ENCODE measurements around the gene CSNK2A1. TPM values are rescaled to one million over a fixed set of nuclear protein-coding genes. Genes with fewer than 3 reads are reported as not detected.

CSNK2A1 gene
- total RNA-seq, 1 donor from 2014 or later = 228 TPM

DNA sequence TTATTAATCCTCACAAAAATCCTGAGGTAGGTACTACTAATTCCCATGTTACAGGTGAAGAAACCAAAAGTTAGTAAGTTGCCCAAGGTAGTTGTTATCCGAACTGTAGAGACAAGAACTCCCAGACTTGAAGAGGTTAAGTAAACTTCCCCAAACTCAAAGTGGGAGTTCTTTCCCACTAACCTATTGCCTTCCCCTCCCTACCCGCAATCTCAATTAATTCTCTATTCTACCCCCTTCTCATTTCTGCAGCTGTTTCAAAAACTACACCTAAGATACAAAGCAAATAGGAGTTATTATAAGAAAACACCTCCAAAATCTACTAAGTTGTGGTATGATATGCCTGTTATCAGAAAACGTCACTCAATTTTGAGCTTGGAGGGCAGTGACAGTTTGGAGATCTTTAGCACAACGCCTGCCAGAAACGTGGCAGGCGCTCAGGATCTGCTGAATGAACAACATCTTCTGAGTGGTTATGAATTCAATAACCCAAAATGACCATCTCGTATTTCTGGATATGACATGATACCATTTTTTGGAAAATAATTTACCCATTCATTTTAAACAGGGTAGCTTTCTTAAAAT, 7.1 kb downstream of the CSNK2A1 start:
- H3K4me3 ChIP-seq (ENCODE audit: low read depth, low read length) = no peak overlapping the region

DNA sequence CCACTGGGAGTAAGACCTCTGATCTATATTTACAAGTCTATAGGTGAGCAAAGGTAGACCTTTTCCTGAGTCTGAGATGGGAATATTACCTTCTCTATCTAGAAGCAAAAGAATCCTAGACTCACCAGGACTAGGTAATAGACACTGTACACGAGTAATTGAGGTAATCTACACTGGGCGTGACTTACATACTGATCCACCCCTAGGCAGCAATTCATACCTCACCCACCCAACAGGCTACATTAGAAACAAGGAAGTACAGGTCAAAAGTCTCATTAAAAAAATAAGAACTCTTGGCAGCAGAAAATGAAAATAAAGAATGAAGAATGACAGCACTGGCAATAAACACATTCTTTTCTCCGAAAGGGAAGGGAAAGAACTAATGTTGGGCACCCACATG, 7.6 kb downstream of the CSNK2A1 start:
- TF ChIP-seq, protein P1, sequence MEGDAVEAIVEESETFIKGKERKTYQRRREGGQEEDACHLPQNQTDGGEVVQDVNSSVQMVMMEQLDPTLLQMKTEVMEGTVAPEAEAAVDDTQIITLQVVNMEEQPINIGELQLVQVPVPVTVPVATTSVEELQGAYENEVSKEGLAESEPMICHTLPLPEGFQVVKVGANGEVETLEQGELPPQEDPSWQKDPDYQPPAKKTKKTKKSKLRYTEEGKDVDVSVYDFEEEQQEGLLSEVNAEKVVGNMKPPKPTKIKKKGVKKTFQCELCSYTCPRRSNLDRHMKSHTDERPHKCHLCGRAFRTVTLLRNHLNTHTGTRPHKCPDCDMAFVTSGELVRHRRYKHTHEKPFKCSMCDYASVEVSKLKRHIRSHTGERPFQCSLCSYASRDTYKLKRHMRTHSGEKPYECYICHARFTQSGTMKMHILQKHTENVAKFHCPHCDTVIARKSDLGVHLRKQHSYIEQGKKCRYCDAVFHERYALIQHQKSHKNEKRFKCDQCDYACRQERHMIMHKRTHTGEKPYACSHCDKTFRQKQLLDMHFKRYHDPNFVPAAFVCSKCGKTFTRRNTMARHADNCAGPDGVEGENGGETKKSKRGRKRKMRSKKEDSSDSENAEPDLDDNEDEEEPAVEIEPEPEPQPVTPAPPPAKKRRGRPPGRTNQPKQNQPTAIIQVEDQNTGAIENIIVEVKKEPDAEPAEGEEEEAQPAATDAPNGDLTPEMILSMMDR (IDR thresholded peaks at IDR 0.05; ENCODE audit: insufficient read depth, low read length, poor library complexity, severe bottlenecking) = no peak
- no peak for DNase-seq (ENCODE audit: low read depth)
- Histone ChIP-seq H3K27me3 (ENCODE audit: control insufficient read depth, insufficient read depth, low read length) (no peaks in the 10 kb centered on the region), H3K36me3 (ENCODE audit: control insufficient read depth, insufficient read depth, low read length) (no peaks in the 10 kb centered on the region), H3K4me3 (ENCODE audit: low read depth, low read length) (no peak overlapping the region)

More for the DNA sequence above, 7.1 kb downstream of the CSNK2A1 start:
- H3K27me3 ChIP-seq (ENCODE audit: control insufficient read depth, insufficient read depth, low read length) = no peaks in the 10 kb centered on the region
- H3K36me3 ChIP-seq (ENCODE audit: control insufficient read depth, insufficient read depth, low read length) = no peaks in the 10 kb centered on the region
- DNase-seq (ENCODE audit: low read depth) = no peak
- TF ChIP-seq, protein P1 (IDR thresholded peaks at IDR 0.05; ENCODE audit: insufficient read depth, low read length, poor library complexity, severe bottlenecking) = no peak

DNA sequence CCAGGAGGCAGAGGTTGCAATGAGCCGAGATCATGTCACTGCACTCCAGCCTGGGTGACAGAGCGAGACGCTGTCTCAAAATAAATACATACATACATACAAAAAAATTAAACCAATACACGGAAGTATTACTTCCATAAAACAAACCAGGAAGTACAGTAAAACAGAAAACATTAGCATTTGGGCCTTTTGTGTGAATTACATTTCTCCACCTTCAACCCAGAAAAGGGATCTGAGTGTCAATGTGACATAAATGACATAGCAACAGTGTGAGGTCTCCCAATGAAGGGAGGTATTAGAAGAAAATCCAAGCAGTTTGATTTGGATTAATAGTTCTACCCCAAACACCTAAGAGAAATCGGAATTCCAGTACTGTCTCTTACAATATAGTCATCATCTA, 10.1 kb downstream of the CSNK2A1 start:
- H3K36me3 ChIP-seq (ENCODE audit: control insufficient read depth, insufficient read depth, low read length) = no peaks in the 10 kb centered on the region
- TF ChIP-seq, protein P1 (IDR thresholded peaks at IDR 0.05; ENCODE audit: insufficient read depth, low read length, poor library complexity, severe bottlenecking) = no peak
- no peak overlapping the region for H3K4me3 ChIP-seq (ENCODE audit: low read depth, low read length)
- no peak for DNase-seq (ENCODE audit: low read depth)
- H3K27me3 ChIP-seq (ENCODE audit: control insufficient read depth, insufficient read depth, low read length) = no peaks in the 10 kb centered on the region

DNA sequence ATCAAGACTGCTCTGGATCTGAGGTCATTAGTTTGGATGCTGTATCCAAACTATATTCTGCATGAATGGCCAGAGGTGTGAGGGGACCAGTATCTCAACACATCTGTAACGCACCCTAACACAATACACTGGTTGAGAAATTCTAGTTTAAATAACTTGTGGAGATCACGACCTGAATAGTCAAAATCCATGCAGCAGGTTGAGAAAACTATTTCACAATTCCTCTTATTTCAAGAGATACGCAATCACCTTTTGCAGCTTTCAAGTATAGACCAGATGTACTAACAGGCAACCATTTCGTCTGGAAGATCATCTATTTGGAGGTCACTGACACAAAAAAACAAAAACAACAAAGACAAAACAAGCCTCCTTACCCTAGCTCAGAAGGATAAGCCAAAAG, 11.1 kb downstream of the CSNK2A1 start:
- no peak overlapping the region for H3K4me3 ChIP-seq (ENCODE audit: low read depth, low read length)
- TF ChIP-seq, protein P1 (IDR thresholded peaks at IDR 0.05; ENCODE audit: insufficient read depth, low read length, poor library complexity, severe bottlenecking) = no peak
- no peaks in the 10 kb centered on the region for H3K36me3 ChIP-seq (ENCODE audit: control insufficient read depth, insufficient read depth, low read length)
- H3K27me3 ChIP-seq (ENCODE audit: control insufficient read depth, insufficient read depth, low read length) = no peaks in the 10 kb centered on the region
- DNase-seq (ENCODE audit: low read depth) = no peak

DNA sequence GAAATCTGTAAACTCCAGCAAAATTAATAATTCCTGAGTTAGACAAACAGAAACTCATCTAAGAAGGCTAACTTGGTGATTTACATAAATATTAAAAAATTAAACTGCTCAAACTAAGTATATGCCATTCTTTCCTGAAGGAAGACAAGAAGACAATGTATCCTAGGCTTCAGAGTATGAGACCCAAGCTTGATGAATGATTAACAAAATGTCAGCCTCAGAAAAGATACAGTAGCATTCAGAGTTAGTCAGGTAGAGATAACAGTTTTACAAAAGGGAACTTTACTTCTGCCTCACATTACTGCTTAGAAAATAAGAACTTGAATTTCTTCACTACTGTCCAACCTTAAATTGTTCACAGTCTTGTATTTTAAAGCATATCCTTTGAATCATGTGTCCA, 12.0 kb downstream of the CSNK2A1 start:
- DNase-seq (ENCODE audit: low read depth) = no peak
- no peaks in the 10 kb centered on the region for H3K36me3 ChIP-seq (ENCODE audit: control insufficient read depth, insufficient read depth, low read length)
- H3K4me3 ChIP-seq (ENCODE audit: low read depth, low read length) = no peak overlapping the region
- no peaks in the 10 kb centered on the region for H3K27me3 ChIP-seq (ENCODE audit: control insufficient read depth, insufficient read depth, low read length)
- TF ChIP-seq, protein P1 (IDR thresholded peaks at IDR 0.05; ENCODE audit: insufficient read depth, low read length, poor library complexity, severe bottlenecking) = no peak

DNA sequence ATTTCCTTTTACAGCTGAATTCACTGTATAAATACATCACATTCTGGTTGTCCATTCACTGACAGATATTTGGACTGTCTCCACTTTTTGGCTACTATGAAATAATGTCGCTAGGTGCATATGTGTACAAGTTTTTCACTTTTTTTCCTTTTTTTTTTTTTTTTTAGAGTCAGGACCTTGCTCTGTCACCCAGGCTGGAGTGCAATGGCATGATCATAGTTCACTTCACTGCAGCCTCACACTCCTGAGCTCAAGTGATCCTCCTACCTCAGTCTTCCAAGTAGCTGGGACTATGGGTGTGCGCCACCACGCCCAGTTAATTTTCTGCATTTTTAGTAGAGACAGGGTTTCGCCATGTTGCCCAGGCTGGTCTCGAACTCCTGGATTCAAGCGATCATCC, 13.3 kb downstream of the CSNK2A1 start:
- Histone ChIP-seq H3K36me3 (ENCODE audit: control insufficient read depth, insufficient read depth, low read length) (no peaks in the 10 kb centered on the region), H3K27me3 (ENCODE audit: control insufficient read depth, insufficient read depth, low read length) (no peaks in the 10 kb centered on the region), H3K4me3 (ENCODE audit: low read depth, low read length) (no peak overlapping the region)
- TF ChIP-seq, protein P1 (IDR thresholded peaks at IDR 0.05; ENCODE audit: insufficient read depth, low read length, poor library complexity, severe bottlenecking) = no peak
- no peak for DNase-seq (ENCODE audit: low read depth)

Data from kidney epithelial cell (primary cell).